ENCODE data around the gene MYL3. TPM values are rescaled to one million over a fixed set of nuclear protein-coding genes. Genes with fewer than 3 reads are reported as not detected.

Gene MYL3
- total and polyA plus RNA-seq, 2 experiments from 2014 or later: not detected

DNA sequence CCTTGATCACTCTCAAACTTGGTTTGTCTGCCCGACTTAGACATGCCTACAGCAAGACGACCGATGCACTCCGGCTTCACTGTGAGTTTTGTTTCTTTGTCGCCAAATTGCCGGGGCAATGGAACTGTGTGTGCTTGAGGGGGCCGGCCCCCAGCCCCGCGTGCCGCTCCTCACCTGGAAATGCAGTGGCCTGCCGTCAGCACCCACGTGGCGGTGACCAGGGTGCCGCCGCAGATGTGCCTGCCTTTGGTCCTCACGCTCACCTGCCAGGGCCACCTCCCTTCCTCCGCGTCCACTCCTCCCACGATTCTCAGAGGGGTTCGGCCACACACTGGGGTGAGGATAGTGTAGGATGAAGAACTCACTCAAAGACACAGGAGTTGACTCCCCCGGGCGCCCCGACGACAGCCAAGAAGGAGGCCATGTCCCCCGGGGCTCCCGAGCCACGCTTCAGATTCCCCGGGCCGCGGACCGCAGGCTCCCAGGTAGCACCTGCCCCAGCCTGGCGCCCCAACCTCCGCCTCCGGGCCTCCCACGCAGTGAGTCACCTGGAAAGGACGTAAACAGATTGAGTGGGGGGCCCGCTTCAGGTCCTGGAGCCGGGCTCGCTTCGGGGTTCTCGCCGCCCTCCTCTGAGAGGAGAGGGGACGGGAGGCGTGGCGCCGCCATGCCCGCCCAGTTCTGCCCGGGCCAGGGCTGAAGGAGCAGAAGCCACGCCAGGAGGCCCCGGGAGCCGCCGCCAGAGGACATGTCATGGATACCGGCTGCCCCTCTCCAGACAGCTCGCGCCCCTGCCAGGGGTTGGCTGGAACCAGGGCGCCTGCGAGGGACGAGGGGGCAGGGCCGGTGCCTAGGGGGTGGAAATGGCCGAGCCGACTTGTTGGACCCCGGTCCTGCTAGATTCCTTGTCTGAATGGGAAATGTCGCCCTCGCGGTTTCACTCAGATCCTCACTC, 29.6 kb downstream of the MYL3 start:
- no peak overlapping the region for H3K4me3 ChIP-seq
- no peaks in the 10 kb centered on the region for H3K79me2 ChIP-seq (ENCODE audit: insufficient read depth)
- H3K36me3 ChIP-seq (ENCODE audit: low read depth): no peaks in the 10 kb centered on the region
- no peak overlapping the region for H3K27ac ChIP-seq
- H3K4me1 ChIP-seq (ENCODE audit: insufficient read depth): no peaks in the 10 kb centered on the region
- H3K27me3 ChIP-seq (replicated peaks; ENCODE audit: insufficient read depth): no peaks in the 10 kb centered on the region; the same call in 1 of the 2 replicates
- no peaks in the 10 kb centered on the region for H3F3A ChIP-seq (ENCODE audit: insufficient read depth)
- no peaks in the 10 kb centered on the region for H3K9me3 ChIP-seq (ENCODE audit: low read depth)
- no peak overlapping the region for H2AFZ ChIP-seq
- in situ Hi-C loops (cut with MboI): no loop called here
- no peaks in the 10 kb centered on the region for H4K20me1 ChIP-seq (ENCODE audit: insufficient read depth)
- no peak for DNase-seq
- TF ChIP-seq EZH2phosphoT487 (IDR thresholded peaks at IDR 0.05; ENCODE audit: insufficient read depth, low read depth): no peak
- TF ChIP-seq EZH2 (IDR thresholded peaks at IDR 0.05; ENCODE audit: insufficient read depth, poor library complexity, severe bottlenecking): no peak
- no peak overlapping the region for H3K9ac ChIP-seq
- WGBS, 2 experiments (ENCODE audit: low coverage in 1 of 2, low lambda C conversion rate in 2 of 2, missing lambda C conversion rate in 2 of 2): 89 to 91% methylated on average over 61 to 65 of the region's 65 CpGs
- no peaks in the 10 kb centered on the region for H3K9me2 ChIP-seq (ENCODE audit: insufficient read depth)
- H3K4me2 ChIP-seq (ENCODE audit: unreplicated experiment): no peak overlapping the region

DNA sequence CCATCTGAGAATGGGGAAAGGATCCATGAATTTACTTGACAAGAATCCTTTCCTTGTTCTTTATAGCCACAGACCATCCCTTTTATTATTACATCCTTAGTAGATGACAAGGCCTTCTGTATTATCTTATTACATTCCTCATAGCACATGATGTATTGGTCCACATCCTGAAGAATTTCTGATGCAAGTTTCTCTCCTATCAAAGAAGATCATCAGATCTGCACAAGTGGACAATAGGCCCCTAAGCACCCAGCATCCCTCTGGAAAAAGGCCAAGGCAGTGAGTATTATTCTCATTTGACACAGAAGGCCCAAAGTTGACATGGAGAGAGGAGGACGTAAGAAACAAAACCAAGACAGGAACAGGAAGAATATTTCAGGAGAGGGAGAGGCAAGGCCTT, 31.4 kb downstream of the MYL3 start:
- Histone ChIP-seq H3K9ac (no peak overlapping the region), H3K27ac (no peak overlapping the region), H3K9me2 (ENCODE audit: insufficient read depth) (no peaks in the 10 kb centered on the region), H3K4me2 (ENCODE audit: unreplicated experiment) (no peak overlapping the region), H3K36me3 (ENCODE audit: low read depth) (no peaks in the 10 kb centered on the region), H3F3A (ENCODE audit: insufficient read depth) (no peaks in the 10 kb centered on the region), H3K4me3 (no peak overlapping the region), H3K4me1 (ENCODE audit: insufficient read depth) (no peaks in the 10 kb centered on the region), H2AFZ (no peak overlapping the region), H3K79me2 (ENCODE audit: insufficient read depth) (no peaks in the 10 kb centered on the region), H4K20me1 (ENCODE audit: insufficient read depth) (no peaks in the 10 kb centered on the region), H3K27me3 (replicated peaks; ENCODE audit: insufficient read depth) (no peaks in the 10 kb centered on the region; the same call in 1 of the 2 replicates), H3K9me3 (ENCODE audit: low read depth) (no peaks in the 10 kb centered on the region)
- 73 to 80% methylated on average over 1 of the region's 1 CpG for WGBS, 2 experiments (ENCODE audit: low coverage in 1 of 2, low lambda C conversion rate in 2 of 2, missing lambda C conversion rate in 2 of 2)
- DNase-seq: no peak
- no peak for TF ChIP-seq EZH2phosphoT487 (IDR thresholded peaks at IDR 0.05; ENCODE audit: insufficient read depth, low read depth)
- no peak for TF ChIP-seq EZH2 (IDR thresholded peaks at IDR 0.05; ENCODE audit: insufficient read depth, poor library complexity, severe bottlenecking)
- in situ Hi-C loops (cut with MboI): no loop called here

DNA sequence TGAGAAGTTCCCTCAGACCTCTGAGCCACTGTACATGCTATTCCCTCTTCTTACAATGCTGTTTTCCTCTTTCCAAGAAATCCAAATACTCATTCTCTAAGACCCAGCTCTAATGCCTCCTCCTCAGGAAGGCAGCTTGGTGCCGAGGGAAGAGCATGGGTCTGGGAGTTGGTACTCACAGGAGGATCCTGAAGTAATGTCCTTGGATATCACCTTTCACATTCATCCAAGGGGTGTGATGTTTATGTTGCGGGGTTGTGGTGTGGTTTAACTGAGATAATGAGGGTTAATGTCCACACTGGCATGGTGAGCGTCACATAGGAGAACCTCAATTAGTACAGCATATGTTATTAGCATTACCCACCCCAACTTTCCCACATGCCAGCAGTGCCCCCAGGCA, 31.9 kb downstream of the MYL3 start:
- TF ChIP-seq EZH2 (IDR thresholded peaks at IDR 0.05; ENCODE audit: insufficient read depth, poor library complexity, severe bottlenecking): no peak
- TF ChIP-seq EZH2phosphoT487 (IDR thresholded peaks at IDR 0.05; ENCODE audit: insufficient read depth, low read depth): no peak
- no peaks in the 10 kb centered on the region for H3K9me2 ChIP-seq (ENCODE audit: insufficient read depth)

DNA sequence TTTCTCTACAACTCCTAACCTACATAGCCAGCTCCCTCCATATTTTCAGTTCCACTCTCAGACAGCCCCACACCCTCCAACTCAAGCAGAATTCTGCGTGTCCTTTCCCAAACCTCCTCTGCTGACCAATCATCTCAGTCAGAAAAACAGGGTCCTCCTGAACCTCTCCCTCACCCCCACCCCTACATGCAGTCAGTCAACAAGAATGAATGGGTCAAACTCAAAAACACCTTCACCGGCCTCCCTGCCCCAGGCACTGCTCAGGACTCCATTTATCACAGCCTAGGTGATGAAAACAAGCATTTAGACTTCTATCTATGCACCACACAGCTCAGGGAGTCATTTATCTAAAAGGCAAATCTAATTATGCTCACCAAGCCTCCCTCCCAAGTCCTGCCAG, 32.4 kb downstream of the MYL3 start:
- DNase-seq: no peak
- Histone ChIP-seq H2AFZ (no peak overlapping the region), H3K4me2 (ENCODE audit: unreplicated experiment) (no peak overlapping the region), H3K9ac (no peak overlapping the region), H4K20me1 (ENCODE audit: insufficient read depth) (no peaks in the 10 kb centered on the region), H3K79me2 (ENCODE audit: insufficient read depth) (no peaks in the 10 kb centered on the region), H3K9me3 (ENCODE audit: low read depth) (no peaks in the 10 kb centered on the region), H3K36me3 (ENCODE audit: low read depth) (no peaks in the 10 kb centered on the region), H3K4me3 (no peak overlapping the region), H3K4me1 (ENCODE audit: insufficient read depth) (no peaks in the 10 kb centered on the region), H3K27me3 (replicated peaks; ENCODE audit: insufficient read depth) (no peaks in the 10 kb centered on the region; the same call in none of the 2 replicates), H3K27ac (no peak overlapping the region), H3K9me2 (ENCODE audit: insufficient read depth) (no peaks in the 10 kb centered on the region), H3F3A (ENCODE audit: insufficient read depth) (no peaks in the 10 kb centered on the region)
- WGBS, 2 experiments (ENCODE audit: low coverage in 1 of 2, low lambda C conversion rate in 2 of 2, missing lambda C conversion rate in 2 of 2): 44 to 77% methylated on average over 2 of the region's 2 CpGs
- in situ Hi-C loops (cut with MboI): no loop called here
- TF ChIP-seq EZH2phosphoT487 (IDR thresholded peaks at IDR 0.05; ENCODE audit: insufficient read depth, low read depth): no peak
- TF ChIP-seq EZH2 (IDR thresholded peaks at IDR 0.05; ENCODE audit: insufficient read depth, poor library complexity, severe bottlenecking): no peak

More for the DNA sequence above, 31.9 kb downstream of the MYL3 start:
- Histone ChIP-seq H3K9me3 (ENCODE audit: low read depth) (no peaks in the 10 kb centered on the region), H3K27ac (no peak overlapping the region), H3K36me3 (ENCODE audit: low read depth) (no peaks in the 10 kb centered on the region), H3F3A (ENCODE audit: insufficient read depth) (no peaks in the 10 kb centered on the region), H3K4me1 (ENCODE audit: insufficient read depth) (no peaks in the 10 kb centered on the region), H4K20me1 (ENCODE audit: insufficient read depth) (no peaks in the 10 kb centered on the region), H2AFZ (no peak overlapping the region), H3K4me2 (ENCODE audit: unreplicated experiment) (no peak overlapping the region), H3K79me2 (ENCODE audit: insufficient read depth) (no peaks in the 10 kb centered on the region), H3K9ac (no peak overlapping the region), H3K27me3 (replicated peaks; ENCODE audit: insufficient read depth) (no peaks in the 10 kb centered on the region; the same call in none of the 2 replicates), H3K4me3 (no peak overlapping the region)
- no peak for DNase-seq
- in situ Hi-C loops (cut with MboI): no loop called here
- 62 to 77% methylated on average over 3 of the region's 3 CpGs for WGBS, 2 experiments (ENCODE audit: low coverage in 1 of 2, low lambda C conversion rate in 2 of 2, missing lambda C conversion rate in 2 of 2)

Measured in GM23248 (cell line).